Panc1 (cell line): Measurements from ENCODE around the gene TMEM179B.

Experiments
- POLR2AphosphoS5 ChIP-seq: IDR thresholded peaks from 2 replicates; pipeline ENCODE4 v1.6.1; 2012; ENCODE audit warnings: mild to moderate bottlenecking, low read depth, low read length, moderate library complexity
- REST ChIP-seq, 2 experiments: IDR thresholded peaks; 2 replicates each; pipeline ENCODE4 v1.6.1; 2011 to 2012; ENCODE audit warnings: low read depth in 2 of 2, control low read depth in 1 of 2, low read length in 1 of 2, mild to moderate bottlenecking in 1 of 2, moderate library complexity in 1 of 2; ENCODE audit not compliant: insufficient read depth in 1 of 2
- SIN3A ChIP-seq: IDR thresholded peaks from 2 replicates; pipeline ENCODE4 v1.6.1; 2012; ENCODE audit warnings: low read depth, mild to moderate bottlenecking, low read length, moderate library complexity, borderline replicate concordance; ENCODE audit not compliant: insufficient read depth
- TCF7L2 ChIP-seq: IDR thresholded peaks from 2 replicates; pipeline ENCODE4 v1.6.1; 2011; ENCODE audit warnings: mild to moderate bottlenecking, low read depth, low read length, inconsistent platforms
- TF ChIP-seq, protein P1 (sequence below): fragments of 450-650 bp; IDR thresholded peaks from 2 replicates; pipeline ENCODE4 v1.5.1; 2017; ENCODE audit warnings: mild to moderate bottlenecking

DNA sequence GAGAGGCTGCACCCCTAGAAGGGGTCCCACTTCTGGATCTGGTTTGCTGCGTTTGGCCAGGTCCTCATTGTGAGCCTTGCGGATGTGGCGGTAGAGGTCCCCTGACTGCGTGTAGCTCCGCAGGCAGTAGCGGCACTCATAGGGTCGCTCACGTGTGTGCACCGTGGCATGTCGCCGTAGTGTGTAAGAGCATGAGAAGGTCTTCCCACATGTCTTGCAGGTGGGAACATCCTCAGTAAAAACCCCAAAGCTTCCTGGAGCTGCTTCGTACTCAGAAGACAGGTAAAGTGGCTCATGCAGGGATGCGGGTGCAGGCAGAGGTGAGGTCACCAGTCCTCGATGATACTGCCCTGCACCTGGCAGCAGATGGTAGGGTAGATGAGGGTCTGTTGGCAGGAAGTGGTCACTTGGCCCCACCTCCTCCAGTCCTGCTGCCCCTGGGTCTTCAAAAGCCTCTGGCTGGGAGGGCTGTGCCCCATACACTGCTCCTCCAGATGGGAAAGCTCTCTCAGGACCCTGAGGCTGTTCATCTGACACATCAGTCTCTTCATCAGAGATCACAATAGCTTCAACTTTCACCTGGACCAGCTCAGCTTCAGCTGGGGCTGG, 34.9 kb upstream of the TMEM179B start:
- no peak for TF ChIP-seq REST (IDR thresholded peaks at IDR 0.05; ENCODE audit: insufficient read depth in 1 of 2, low read depth in 2 of 2, low read length in 1 of 2)
- TF ChIP-seq, protein P1, sequence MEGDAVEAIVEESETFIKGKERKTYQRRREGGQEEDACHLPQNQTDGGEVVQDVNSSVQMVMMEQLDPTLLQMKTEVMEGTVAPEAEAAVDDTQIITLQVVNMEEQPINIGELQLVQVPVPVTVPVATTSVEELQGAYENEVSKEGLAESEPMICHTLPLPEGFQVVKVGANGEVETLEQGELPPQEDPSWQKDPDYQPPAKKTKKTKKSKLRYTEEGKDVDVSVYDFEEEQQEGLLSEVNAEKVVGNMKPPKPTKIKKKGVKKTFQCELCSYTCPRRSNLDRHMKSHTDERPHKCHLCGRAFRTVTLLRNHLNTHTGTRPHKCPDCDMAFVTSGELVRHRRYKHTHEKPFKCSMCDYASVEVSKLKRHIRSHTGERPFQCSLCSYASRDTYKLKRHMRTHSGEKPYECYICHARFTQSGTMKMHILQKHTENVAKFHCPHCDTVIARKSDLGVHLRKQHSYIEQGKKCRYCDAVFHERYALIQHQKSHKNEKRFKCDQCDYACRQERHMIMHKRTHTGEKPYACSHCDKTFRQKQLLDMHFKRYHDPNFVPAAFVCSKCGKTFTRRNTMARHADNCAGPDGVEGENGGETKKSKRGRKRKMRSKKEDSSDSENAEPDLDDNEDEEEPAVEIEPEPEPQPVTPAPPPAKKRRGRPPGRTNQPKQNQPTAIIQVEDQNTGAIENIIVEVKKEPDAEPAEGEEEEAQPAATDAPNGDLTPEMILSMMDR: no peak
- no peak for TF ChIP-seq POLR2AphosphoS5
- TF ChIP-seq SIN3A: no peak
- TF ChIP-seq TCF7L2: no peak
